NCI-H2196 treated with DMSO at 0.1 percent for 48 hours (cell line): Measurements from ENCODE around the gene TRAPPC14.
"Not testable (repeated sequence)": the region's sequence is repeated elsewhere in the genome, so short reads cannot be mapped to it uniquely, and the experiment has no call there.

Experiments used
- DNase-seq: peaks from one replicate; lab custom pipeline; 2025; ENCODE audit not compliant: unreplicated experiment; lab: John Stamatoyannopoulos, UW

TRAPPC14 gene, protein sequence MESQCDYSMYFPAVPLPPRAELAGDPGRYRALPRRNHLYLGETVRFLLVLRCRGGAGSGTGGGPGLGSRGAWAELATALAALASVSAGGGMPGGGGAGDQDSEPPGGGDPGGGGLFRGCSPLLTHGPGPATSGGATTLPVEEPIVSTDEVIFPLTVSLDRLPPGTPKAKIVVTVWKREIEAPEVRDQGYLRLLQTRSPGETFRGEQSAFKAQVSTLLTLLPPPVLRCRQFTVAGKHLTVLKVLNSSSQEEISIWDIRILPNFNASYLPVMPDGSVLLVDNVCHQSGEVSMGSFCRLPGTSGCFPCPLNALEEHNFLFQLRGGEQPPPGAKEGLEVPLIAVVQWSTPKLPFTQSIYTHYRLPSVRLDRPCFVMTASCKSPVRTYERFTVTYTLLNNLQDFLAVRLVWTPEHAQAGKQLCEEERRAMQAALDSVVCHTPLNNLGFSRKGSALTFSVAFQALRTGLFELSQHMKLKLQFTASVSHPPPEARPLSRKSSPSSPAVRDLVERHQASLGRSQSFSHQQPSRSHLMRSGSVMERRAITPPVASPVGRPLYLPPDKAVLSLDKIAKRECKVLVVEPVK

DNA sequence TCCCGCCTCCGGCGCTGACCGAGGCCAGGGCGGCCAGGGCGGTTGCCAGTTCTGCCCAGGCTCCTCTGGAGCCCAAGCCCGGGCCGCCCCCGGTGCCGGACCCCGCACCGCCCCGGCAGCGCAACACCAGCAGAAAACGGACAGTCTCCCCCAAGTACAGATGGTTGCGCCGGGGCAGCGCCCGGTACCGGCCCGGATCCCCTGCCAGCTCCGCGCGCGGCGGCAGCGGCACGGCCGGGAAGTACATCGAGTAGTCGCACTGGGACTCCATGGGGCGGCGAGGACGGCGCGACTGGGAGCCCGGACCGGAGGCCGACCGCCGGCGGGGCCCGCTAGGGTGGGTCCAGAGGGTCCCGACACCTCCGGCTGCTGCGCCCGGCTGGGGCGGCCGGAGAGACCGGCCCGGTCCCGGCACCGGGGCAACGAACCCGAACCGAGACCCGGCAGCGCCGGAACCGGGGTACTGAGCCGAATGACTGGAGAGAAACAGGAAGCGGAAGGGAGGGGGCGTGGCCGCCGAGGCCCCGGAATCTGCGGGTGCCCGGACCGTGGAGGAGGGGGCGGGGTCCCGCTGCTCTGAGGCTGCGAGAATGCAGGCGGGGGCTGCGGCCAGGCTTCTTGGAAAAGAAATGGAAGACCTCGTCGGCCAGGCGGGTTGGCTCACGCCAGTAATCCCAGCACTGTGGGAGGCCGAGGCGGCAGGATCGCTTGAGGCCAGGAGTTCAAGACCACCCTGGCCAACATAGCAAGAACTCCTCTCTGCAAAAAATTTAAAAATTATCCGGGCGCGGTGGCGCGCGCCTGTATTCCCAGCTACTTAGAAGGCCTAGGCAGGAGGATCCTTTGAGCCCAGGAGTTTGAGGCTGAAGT is at the start of gene TRAPPC14:
TRAPPC14 (minus strand) TSS at position 495 of the 870 bp plus-strand sequence; CDS start at position 271, 224 bp downstream.
- peak; percentile 74 for DNase-seq

DNA sequence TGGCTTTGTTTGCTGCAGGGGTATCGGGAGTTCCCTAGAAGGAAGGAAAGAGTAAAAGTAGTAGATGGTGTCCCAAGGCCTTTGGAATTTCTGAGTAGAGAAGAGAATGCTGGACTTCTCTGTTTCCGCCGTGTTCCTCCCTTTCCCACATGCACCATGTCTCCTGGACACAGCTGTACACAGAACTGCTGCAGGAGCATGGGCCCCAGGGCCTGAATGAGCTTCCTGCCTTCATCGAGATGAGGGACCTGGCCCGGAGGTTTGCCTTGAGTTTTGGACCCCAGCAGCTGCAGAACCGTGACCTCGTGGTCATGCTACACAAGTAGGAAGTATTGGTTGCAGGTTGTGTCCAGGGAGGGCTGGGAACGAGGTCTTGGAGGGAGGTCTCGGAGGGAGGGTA is 45.9 kb upstream of the TRAPPC14 start:
- DNase-seq, result no peak

DNA sequence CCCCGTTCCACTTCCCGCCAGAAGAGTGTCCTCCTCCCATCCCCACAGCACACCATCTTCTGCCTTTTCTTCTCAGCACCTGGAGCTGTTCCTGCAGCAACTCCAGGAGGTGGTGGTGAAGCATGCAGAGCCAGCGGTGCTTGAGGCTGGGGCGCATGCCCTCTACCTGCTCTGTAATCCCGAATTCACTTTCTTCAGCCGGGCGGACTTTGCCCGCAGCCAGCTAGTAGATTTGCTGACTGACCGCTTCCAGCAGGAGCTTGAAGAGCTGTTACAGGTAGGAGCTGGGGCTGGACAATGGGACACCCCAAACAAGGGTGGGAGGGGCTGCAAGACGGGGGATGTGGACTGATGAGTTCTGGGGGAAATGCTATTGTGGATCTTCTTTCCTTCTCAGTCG is 42.2 kb upstream of the TRAPPC14 start:
- DNase-seq, result no peak

DNA sequence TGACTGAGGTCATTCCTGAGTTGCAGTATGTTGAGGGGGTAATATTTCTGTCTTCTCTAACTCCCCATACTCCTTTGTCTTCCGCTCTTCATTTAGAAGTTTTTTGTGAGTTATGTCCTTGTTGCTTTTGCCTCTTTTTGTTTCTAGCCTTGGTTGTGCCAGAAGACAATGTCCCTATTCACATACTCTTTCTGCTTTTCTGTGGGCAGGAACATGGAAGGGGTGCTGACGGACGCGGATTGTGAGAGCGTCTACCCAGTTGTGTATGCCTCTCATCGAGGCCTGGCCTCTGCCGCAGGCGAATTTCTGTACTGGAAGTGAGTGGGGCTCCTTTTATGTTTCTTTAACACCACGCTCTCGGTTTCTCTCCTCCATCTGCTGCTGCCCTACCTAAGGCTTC is 39.7 kb upstream of the TRAPPC14 start:
- DNase-seq, result no peak

DNA sequence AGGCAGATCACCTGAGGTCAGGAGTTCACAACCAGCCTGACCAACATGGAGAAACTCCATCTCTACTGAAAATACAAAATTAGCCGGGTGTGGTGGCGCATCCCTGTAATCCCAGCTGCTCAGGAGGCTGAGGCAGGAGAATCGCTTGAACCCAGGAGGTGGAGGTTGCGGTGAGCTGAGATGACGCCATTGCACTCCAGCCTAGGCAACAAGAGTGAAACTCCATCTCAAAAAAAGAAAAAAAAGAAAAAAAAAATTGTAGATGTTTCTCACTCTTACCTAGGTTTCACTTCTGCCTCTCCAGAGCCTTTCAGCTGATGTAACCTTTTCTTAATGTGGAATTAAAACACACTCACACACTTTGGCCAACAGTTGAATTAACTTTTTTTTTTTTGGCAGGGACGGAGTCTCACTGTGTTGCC is 37.4 kb upstream of the TRAPPC14 start:
- not testable (repeated sequence) for DNase-seq

DNA sequence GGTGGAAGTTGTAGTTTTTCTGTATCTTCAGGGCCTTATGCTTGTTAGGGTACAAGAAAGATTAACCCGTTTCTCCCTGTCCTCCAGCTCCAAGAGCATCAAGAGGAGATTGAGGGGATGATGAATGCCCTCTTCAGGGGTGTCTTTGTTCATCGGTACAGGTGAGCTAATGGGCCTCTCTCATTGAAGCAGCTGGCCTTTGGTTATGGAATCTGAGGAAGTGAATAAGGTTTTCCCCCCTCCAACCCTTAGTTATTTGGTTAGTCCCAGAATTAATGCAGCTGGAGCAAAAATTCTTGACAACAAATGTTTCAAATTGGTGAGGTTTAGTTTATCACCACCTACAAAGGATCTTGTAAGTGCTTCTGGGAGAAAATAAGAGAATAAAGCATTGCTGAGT is 36.7 kb upstream of the TRAPPC14 start:
- DNase-seq, result no peak

DNA sequence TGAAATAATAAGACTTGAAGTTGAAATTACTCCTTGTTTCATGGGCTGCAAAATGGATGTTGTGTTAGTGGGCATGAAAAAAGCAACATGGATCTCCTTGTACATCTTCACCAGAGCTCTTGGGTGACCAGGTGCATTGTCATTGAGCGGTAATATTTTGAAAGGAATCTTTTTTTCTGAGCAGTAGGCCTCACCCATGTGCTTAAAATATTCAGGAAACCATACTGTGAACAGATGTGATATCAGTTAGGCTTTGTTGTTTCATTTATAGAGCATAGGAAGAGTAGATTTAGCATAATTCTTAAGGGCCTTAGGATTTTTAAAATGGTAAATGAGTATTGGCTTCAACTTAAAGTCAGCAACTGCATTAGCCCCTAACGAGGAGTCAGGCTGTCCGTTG is 34.4 kb upstream of the TRAPPC14 start:
- DNase-seq, result no peak

DNA sequence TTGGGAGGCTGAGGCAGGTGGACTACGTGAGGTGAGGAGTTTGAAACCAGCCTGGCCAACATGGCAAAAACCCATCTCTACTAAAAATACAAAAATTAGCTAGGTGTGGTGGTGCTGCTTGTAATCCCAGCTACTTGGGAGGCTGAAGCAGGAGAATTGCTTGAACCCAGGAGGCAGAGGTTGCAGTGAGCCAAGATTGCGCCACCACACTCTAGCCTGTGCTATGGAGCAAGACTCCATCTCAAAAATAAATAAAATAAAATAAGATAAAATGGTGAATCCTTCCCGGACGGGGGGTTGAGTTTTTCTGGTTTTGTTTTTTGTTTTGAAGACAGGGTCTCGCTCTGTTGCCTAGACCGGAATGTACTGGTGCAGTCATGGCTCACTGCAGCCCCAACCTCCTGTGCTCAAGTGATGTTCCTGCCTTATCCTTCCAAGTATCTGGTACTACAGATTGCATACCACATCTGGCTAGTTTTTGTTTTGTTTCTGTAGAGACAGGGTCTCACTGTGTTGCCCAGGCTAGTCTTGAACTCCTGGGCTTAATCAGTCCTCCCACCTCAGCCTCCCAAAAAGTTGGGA is 33.8 kb upstream of the TRAPPC14 start:
- DNase-seq, result not testable (repeated sequence)

DNA sequence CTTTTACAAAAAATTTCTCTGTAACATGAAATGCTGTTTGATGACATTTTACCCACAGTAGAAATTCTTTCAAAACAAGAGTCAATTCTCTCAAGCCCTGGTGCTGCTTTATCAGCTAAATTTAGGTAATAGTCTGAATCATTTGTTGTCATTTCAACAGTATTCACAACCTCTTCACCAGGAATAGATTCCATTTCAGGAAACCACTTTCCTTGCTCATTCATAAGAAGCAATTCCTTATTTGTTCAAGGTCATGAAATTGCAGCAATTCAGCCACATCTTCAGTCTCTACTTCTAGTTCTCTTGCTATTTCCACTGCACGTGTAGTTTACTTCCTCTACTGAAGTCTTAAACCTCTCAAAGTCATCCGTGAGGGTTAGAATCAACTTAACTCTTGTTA is 33.3 kb upstream of the TRAPPC14 start:
- no peak for DNase-seq

DNA sequence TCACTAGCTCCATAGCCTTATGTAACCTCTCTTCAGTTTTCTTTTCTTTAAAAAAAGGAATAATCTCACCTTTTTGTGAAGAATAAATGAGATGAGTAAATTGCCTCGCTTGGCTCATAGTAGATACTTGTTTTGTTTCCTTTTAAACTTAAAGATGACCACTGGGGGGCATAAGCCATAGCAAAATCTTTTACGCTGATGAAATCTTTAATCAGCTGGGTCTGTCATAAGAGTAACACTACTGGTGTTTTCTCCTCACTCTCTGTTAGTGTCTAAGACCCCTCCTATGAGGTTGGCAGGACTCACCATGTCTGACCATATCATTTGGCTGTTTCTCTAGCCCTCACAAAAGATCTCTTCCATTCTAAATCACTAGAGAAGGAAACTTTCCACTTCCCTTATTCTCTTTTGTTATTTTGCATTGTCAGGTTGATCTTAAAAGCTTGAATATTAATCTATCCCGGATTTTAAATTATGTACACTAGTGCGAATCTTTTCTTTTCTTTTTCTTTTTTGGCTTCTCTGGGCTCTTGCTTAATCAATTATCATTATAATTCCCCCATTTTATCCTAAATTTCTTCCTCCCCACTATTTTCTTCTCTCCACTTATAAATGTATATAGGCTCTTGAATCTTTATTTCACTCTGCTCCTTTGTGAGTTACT is 31.7 kb upstream of the TRAPPC14 start:
- no peak for DNase-seq

DNA sequence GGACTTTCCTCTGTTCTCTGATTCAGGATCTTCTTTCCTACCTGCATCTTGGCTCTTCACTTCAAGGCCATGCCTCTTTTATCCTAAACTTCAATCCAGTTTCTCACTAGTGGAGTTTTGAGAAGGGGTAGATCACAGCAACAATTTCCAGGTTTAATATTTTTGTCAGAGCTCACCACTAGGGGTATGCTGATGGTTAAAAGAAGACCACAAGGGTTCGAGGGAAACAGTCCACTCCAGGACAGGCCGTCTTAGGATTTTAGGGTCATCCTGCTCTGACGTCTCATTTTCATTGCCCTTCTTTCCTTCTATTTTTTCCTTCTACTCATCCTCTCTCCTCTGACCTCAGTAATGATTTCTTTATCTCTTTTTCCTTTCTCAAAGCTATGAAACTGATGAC is 30.5 kb upstream of the TRAPPC14 start:
- DNase-seq, result no peak

DNA sequence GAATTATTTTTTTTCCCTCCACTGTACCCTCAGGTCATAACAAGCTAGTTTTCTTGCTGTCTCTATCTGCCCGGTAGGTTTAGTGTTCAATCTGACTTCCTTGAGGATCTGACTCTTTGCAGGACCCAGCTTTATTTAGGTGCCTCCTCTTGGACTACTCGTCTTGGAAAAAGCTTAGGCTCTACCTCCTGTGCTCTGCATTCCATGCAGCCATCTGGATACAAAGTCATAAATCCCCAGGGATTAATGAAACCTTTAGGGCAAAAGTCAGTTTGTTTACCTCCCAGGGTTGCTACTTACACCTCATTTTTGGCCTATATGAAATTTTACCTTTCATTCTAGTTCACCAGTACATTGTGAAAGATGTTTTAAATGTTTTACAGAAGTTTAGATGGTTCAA is 27.2 kb upstream of the TRAPPC14 start:
- DNase-seq, result no peak

DNA sequence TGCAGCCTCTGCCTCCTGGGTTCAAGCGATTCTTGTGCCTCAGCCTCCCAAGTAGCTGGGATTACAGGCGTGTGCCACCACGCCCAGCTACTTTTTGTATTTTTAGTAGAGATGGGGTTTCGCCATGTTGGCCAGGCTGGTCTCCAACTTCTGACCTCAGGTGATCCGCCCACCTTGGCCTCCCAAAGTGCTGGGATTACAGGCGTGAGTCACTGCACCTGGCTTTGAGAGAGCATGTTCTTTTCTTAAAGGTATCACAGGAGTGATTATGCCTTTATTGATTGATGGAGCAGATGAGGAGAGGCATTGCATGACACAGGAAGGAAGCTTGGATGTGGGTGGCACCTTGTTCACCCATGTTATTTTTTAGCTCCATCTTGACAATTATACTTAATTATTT is 24.6 kb upstream of the TRAPPC14 start:
- DNase-seq, result not testable (repeated sequence)

DNA sequence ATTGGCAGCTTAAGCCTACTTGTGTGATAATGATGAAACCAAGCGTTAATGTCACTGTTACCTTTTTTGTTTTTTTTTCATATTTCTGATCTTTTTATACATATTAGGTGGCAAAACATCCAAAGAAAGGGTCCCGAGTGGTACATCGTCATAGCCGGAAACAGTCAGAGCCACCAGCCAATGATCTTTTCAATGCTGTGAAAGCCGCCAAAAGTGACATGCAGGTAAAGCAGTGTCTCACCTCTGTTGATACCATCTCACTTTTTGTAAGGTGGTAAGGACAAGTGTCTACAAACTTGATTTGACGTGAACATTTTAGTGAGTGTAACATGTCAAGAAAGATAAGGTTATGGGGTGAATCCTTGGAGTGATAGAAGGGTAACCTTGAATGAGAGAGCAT is 24.1 kb upstream of the TRAPPC14 start:
- not testable (repeated sequence) for DNase-seq

DNA sequence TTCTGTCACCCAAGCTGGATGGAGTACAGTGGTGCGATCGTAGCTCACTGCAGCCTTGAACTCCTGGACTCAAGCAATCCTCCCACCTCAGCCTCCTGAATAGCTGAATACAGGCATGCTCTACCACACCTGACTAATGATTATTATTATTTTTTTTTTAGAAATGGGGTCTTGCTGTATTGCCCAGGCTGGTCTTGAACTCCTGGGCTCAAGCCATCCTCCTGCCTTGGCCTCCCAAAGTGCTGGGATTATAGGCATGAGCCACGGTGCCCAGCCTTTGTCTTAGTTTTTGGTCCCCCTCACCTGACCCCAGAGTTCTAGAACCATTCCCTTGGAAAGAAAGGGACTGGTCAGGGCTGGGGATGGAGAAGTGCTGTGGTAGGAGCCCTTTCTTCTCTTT is 21.6 kb upstream of the TRAPPC14 start:
- not testable (repeated sequence) for DNase-seq

DNA sequence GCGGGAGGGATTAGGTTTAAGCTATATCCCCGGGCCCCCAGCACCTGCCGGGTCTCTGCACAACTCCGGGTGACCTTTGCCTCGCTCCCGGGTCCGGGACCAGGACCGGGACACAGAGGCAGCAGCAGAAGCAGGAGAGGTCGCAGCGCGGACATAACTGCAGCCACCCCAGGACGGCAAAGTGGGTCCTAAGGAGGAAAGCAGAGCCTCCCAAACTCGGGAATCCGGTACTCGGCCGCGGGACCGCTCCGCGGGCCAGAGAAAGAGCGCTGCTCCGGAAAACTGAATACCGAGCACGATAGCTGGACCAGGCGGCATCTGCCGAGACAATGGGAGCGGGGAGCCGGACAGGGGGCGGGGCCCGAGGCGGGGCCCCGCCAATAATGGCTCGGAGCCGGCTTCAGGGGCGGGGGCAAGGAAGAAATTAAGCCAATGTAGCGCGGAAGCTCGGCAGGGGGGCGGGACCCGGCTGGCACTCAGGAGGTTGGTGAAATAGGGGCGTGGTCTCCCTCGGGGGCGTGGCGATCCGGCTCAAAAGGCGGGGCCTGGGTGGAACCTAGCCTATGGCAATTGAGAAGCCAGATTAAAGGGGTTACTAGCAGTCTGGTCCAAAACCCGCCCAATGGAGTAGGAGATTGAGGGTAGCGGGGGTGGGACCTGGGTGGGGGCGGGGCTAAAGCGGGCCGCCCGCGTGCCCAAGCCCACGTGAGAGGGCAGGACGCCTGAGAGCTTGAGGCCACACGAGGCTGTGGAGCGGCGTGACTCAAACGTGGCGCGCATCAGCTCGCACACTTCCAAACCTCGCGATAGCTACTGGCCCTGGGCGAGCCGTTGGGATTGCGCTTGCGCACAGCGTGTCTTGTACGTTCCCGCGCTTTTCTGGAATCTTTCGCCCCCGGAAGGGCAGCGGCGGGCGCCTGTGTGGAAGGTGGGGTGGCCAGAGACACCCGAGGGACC is 18.8 kb upstream of the TRAPPC14 start, which contains the start of the genes GPC2 and STAG3:
GPC2 (minus strand) TSS at position 337 of the 957 bp plus-strand sequence; CDS start at position 155, 182 bp downstream.
STAG3 (plus strand) TSS at position 874 of the 957 bp plus-strand sequence. CDS start 2,639 bp downstream, outside the sequence.
- peak; percentile 99 for DNase-seq

DNA sequence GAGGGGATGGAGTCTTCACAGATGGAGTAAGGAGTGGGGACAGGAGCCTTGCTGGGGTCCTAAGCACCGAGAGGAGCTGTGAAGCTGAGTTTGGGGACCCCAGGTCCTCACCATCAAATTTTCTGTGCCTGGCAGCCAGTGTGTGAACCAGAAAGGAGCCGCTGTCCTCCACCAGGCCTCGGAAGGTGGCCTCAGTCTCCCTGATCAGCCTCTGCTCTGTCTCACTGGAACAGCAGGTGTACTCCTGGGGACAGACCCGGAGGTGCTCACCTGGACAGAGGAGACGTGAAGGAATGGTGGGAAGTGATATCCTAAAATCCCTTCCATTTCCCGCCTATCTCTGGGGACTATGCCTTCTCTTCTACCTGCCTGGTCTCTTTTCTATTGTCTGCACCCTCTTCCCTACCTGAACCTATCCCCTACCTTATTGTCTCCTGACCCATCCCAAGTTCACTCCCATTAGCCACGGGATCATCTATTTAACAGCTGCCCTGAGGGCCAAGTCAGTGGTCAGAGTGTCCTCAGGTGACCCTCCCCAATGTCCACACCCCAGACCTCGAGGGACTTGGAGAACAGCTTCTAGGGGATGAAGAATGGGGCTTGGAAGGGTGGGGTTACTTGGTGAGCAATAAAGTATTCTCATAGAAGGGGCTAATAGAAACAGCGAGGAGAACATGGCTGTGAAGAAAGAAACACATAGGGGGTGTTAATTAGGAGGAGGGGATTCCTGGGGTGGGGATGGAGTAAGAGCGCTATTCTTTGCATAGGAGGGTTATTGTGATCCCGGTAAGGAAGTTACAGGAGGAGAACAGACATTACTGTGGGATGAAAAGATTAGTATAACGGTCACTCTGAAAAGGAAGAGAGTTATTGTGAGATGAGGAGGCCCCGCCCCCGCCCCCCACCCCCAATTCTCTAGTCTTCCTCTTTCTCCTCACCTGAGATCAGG is 17.8 kb upstream of the TRAPPC14 start:
- no peak for DNase-seq

DNA sequence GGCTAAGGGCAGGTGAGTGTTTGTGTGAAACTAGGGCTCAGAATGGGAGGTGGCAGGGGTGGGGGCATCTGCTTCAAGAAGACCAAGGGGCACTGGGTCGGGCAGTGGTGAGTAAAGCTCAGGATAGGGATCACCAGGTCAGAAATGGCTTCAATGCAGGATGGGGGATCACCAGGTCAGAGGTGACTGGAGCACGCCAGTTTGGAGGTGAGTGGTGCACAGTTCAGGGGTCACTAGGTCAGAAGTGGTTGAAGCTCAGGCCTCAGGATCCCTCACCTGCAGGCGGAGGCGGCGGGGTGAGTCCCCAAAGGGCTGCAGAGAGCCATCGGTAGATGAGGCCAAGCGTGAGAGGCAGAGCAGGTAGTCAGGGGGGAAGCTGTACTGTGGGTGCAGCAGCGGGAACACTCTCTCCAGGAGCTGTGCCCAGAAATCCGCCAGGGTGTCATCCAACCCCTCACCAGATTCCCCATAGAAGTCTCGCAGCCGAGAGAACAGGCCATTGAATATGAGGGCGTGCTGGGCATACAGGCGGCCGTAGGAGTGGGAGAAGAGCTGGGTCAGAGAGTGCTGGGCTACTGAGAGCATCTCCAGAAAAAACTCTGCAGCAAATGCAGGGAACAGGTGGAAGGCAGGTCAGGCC is 16.9 kb upstream of the TRAPPC14 start:
- DNase-seq, result no peak
